ENCODE data around the gene SNX24. TPM values are rescaled to one million over a fixed set of nuclear protein-coding genes. Genes with fewer than 3 reads are reported as not detected.
A peak's percentile ranks its signal among the peaks of the same experiment; 100 is the strongest.

SNX24 gene
- total RNA-seq, 1 experiment from 2014 or later = 13.9 TPM

GRCh38 chr5:122835681-122836080 lies 9.7 kb upstream of the SNX24 start:
- Histone ChIP-seq H3K9ac (ENCODE audit: extremely low read depth, insufficient read length, low read length) (no peak overlapping the region), H3K23ac (ENCODE audit: insufficient read length, low read depth, low read length) (no peak overlapping the region), H3K14ac (ENCODE audit: insufficient read depth, low read length) (no peak overlapping the region), H4K8ac (replicated peaks; ENCODE audit: insufficient read length, low read depth, low read length) (no peak overlapping the region), H3K4me2 (ENCODE audit: insufficient read depth, insufficient read length, low read length) (no peak overlapping the region), H3T11ph (ENCODE audit: low read length) (no peak overlapping the region), H2BK120ac (ENCODE audit: low read depth, low read length, poor library complexity, severe bottlenecking) (no peak overlapping the region), H2BK15ac (ENCODE audit: low read depth, low read length) (no peak overlapping the region), H3K56ac (ENCODE audit: insufficient read length, low read depth, low read length) (no peak overlapping the region), H2BK20ac (ENCODE audit: low read depth, low read length, poor library complexity, severe bottlenecking) (no peak overlapping the region), H3K79me1 (ENCODE audit: insufficient read depth, low read depth, low read length, poor library complexity, severe bottlenecking) (no peaks in the 10 kb centered on the region), H4K91ac (ENCODE audit: insufficient read length, low read depth, low read length) (no peak overlapping the region), H3K4ac (ENCODE audit: low read depth, low read length) (no peak overlapping the region), H3K27me3 (ENCODE audit: insufficient read depth, low read length) (no peaks in the 10 kb centered on the region), H3K4me1 (ENCODE audit: insufficient read depth, low read length) (no peaks in the 10 kb centered on the region), H3K23me2 (ENCODE audit: insufficient read length, low read depth, low read length, poor library complexity, severe bottlenecking) (no peaks in the 10 kb centered on the region), H2BK12ac (ENCODE audit: insufficient read length, low read depth, low read length) (no peak overlapping the region), H3K79me2 (ENCODE audit: insufficient read depth, low read length) (no peaks in the 10 kb centered on the region), H4K20me1 (ENCODE audit: control insufficient read depth, insufficient read depth, insufficient read length) (no peaks in the 10 kb centered on the region), H2AK5ac (ENCODE audit: insufficient read length, low read length) (no peak overlapping the region), H3K27ac (ENCODE audit: insufficient read length, low read depth, low read length) (no peak overlapping the region), H2BK5ac (ENCODE audit: insufficient read length, low read length) (no peak overlapping the region), H3K18ac (ENCODE audit: insufficient read length, low read depth, low read length) (no peak overlapping the region), H2AFZ (ENCODE audit: low read length) (no peak overlapping the region), H3K9me3 (ENCODE audit: control insufficient read depth, low read depth, low read length) (no peaks in the 10 kb centered on the region), H4K5ac (ENCODE audit: insufficient read length, low read depth, low read length) (no peak overlapping the region)
- Mint-ChIP-seq H3K4me1 (no peaks in the 10 kb centered on the region), H3K36me3 (ENCODE audit: insufficient read depth in 1 of 3, low read depth in 3 of 3) (no peaks in the 10 kb centered on the region; a peak in 1 of 7 replicates), H3K9me3 (peaks cover 0 to 3% of the 10 kb centered on the region in 2 experiments; a peak in 1 of 5 replicates), H3K27me3 (ENCODE audit: low read depth) (no peaks in the 10 kb centered on the region), H3K27ac (no peak overlapping the region), H3K4me3 (no peak overlapping the region)
- 0 out of 3 replicates have a peak, but pooled peaks have one; percentile 37 for TF ChIP-seq CTCF (conservative IDR thresholded peaks at IDR 0.05)
- no CpG with 5 or more reads among the region's 1 CpG for WGBS (ENCODE audit: extremely low coverage, insufficient read length, low lambda C conversion rate)
- no peak for DNase-seq
